Vagina (tissue), 2 donors: Measurements from ENCODE around the gene CDH26. TPM values are rescaled to one million over a fixed set of nuclear protein-coding genes. Genes with fewer than 3 reads are reported as not detected.

Experiments
- DNase-seq, 2 donors: peaks; one replicate each; pipeline ENCODE4 v3.0.0-alpha.2; 2017; ENCODE audit errors: extremely low spot score in 2 of 2
- H3K27ac ChIP-seq: fragments of 200-600 bp; sonication (generic); one replicate; pipeline ENCODE4 v1.5.1; 2019
- H3K27me3 ChIP-seq: fragments of 200-600 bp; sonication (generic); one replicate; pipeline ENCODE4 v1.5.1; 2019
- H3K36me3 ChIP-seq, 2 donors: fragments of 200-600 bp; sonication (generic); one replicate each; pipeline ENCODE4 v1.5.1; 2017 to 2019
- H3K4me1 ChIP-seq: fragments of 200-600 bp; sonication (generic); one replicate; pipeline ENCODE4 v1.5.1; 2019
- H3K4me3 ChIP-seq, 2 donors: fragments of 200-600 bp; sonication (generic); 1 replicate in 1 of 2; 2 replicates in 1 of 2; pipeline ENCODE4 v1.5.1; 2016 to 2019
- H3K9me3 ChIP-seq: fragments of 200-600 bp; sonication (generic); one replicate; pipeline ENCODE4 v1.5.1; 2019
- POLR2A ChIP-seq, 2 donors: fragments of 450-650 bp; IDR thresholded peaks; one replicate each; pipeline ENCODE4 v1.6.1; 2017; ENCODE audit warnings: antibody characterized with exemption in 2 of 2, mild to moderate bottlenecking in 2 of 2, moderate library complexity in 2 of 2
- POLR2AphosphoS5 ChIP-seq, 2 donors: sonication (generic); formaldehyde crosslinking; IDR thresholded peaks; one replicate each; pipeline ENCODE4 v1.9.0; 2017; ENCODE audit warnings: antibody characterized with exemption in 2 of 2, mild to moderate bottlenecking in 2 of 2, low read depth in 1 of 2; ENCODE audit not compliant: insufficient read depth in 1 of 2
- intact Hi-C: fragments of 100-400 bp; cut with DNase I; formaldehyde crosslinking; loops from one replicate; pipeline ENCODE4 v1.15.1; 2023
- total RNA-seq: library from RNA; depleted of rRNA; stranded (reverse); fragments of >200 nt; gene quantifications from one replicate; pipeline ENCODE4 v1.2.3, GENCODE V29; 2016
- TF ChIP-seq, protein P1 (sequence below), 3 experiments: fragments of 450-650 bp in 2 of 3; fragments of 200-600 bp in 1 of 3; sonication (generic) in 1 of 3; IDR thresholded peaks; one replicate each; pipeline ENCODE4 v1.5.1; 2017 to 2019; ENCODE audit warnings: antibody characterized with exemption in 3 of 3, mild to moderate bottlenecking in 2 of 3, moderate library complexity in 2 of 3

Gene CDH26
- total RNA-seq, 1 donor from 2014 or later: 6.6 TPM

DNA sequence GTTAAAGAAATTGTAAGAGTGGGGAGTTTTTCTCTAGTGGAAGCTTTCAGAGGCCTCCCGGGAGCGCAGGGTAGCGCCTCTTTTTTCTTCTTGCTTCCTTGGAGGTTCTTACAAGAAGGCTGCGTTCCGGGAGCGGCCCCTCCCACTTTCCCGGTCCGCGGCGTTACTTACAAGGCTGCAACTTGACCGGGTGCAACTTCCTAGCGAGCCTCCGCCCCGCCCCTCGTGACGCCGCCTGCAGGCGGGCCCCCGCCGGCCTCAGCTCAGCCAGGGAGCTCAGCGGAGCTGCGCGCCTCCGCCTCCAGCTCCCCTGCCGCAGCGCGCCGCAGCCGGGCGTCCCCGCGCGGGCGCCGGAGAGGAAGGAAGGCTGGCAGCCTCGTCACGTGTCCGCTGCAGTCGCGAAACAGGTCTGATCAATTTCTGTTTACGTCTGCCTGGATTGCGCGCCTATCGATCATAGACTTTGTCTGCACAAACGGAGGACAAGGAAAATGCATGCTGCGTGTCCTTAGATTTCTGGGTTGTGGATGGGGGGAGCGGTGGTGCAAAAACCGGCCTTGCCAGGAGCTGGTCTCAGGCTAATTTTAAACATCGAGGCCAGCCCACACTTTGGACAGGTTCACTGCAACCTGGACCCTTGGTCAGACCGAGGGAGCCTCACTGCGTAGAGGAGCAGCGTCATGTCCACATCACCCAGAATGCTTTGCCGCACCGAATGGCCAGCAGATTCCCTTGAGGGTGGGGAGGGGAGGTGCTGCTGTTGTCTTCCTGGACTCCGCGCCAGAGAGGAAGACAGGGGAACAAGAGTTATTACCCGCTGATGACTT is 17.9 kb upstream of the CDH26 start, which contains the start of the genes FAM217B and PPP1R3D:
FAM217B (plus strand) TSS at position 261 of the 827 bp plus-strand sequence. CDS start 3,555 bp downstream, outside the sequence.
PPP1R3D (minus strand) TSS at position 177 of the 827 bp plus-strand sequence. CDS start 374 bp downstream, outside the sequence.
- Histone ChIP-seq H3K4me3 (peak within 1 kb of the TSS; percentile 52 to 85), H3K4me1 (peaks cover 48% of the 10 kb centered on the region), H3K9me3 (no peaks in the 10 kb centered on the region), H3K27me3 (no peaks in the 10 kb centered on the region), H3K36me3 (peaks cover 0 to 20% of the 10 kb centered on the region in 2 donors), H3K27ac (peak within 1 kb of the TSS; percentile 88)
- peak in 1 of 2 donors; percentile 99 for DNase-seq
- intact Hi-C loops: no loop called here
- peak; percentile 75 to 88 for TF ChIP-seq POLR2AphosphoS5 (IDR thresholded peaks at IDR 0.05; ENCODE audit: insufficient read depth in 1 of 2, low read depth in 1 of 2)
- TF ChIP-seq, protein P1, sequence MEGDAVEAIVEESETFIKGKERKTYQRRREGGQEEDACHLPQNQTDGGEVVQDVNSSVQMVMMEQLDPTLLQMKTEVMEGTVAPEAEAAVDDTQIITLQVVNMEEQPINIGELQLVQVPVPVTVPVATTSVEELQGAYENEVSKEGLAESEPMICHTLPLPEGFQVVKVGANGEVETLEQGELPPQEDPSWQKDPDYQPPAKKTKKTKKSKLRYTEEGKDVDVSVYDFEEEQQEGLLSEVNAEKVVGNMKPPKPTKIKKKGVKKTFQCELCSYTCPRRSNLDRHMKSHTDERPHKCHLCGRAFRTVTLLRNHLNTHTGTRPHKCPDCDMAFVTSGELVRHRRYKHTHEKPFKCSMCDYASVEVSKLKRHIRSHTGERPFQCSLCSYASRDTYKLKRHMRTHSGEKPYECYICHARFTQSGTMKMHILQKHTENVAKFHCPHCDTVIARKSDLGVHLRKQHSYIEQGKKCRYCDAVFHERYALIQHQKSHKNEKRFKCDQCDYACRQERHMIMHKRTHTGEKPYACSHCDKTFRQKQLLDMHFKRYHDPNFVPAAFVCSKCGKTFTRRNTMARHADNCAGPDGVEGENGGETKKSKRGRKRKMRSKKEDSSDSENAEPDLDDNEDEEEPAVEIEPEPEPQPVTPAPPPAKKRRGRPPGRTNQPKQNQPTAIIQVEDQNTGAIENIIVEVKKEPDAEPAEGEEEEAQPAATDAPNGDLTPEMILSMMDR (IDR thresholded peaks at IDR 0.05): no peak
- TF ChIP-seq POLR2A (IDR thresholded peaks at IDR 0.05): peak in 1 of 2 donors; percentile 72

DNA sequence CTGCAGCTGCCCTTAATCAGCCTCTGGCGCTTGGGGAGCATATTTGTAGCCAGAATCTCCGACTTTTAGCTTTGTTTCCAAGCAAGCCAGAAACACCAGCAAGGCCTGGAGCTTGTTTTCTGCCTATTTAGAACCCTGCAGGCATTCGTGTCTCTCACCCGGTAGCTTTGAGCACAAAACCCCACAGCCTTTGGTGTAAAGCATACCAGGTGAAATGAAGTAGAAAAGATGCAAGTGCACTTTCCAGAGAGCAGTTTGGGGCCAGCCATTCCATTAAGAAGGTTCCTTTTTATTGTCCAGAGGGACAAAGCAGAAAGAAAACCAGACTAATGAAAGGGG is 17.3 kb upstream of the CDH26 start:
- TF ChIP-seq, protein P1 (IDR thresholded peaks at IDR 0.05): no peak
- TF ChIP-seq POLR2A (IDR thresholded peaks at IDR 0.05) (no peak), POLR2AphosphoS5 (IDR thresholded peaks at IDR 0.05; ENCODE audit: insufficient read depth in 1 of 2, low read depth in 1 of 2) (no peak)
- H3K9me3 ChIP-seq: no peaks in the 10 kb centered on the region
- no peak for DNase-seq
- H3K27me3 ChIP-seq: no peaks in the 10 kb centered on the region
- H3K4me1 ChIP-seq: peaks cover 52% of the 10 kb centered on the region
- H3K27ac ChIP-seq: peak overlapping the region; percentile 88
- peaks cover 0 to 20% of the 10 kb centered on the region in 2 donors for H3K36me3 ChIP-seq
- H3K4me3 ChIP-seq: peak overlapping the region; percentile 52 to 85
- intact Hi-C loops: no loop called here

DNA sequence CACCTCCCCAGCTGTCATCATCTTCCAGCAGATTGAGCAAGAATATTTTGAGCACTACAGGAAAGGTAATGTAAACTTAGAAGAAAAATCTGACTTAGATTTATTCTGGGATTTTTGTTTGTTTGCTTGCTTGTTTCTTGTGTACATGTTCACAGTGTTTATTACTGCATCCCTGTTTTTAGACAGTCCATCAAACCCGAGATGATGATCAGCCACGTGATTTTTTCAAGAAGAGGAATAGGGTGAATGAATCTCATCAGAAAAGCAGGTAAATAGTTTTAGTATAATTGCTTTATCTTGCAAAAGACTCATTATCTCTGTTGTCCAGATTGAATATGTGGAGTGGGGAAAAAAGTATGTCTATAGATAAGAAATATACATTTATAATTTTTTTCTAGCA is 16.0 kb upstream of the CDH26 start:
- H3K4me1 ChIP-seq: peaks cover 50% of the 10 kb centered on the region
- H3K27ac ChIP-seq: no peak overlapping the region
- TF ChIP-seq POLR2A (IDR thresholded peaks at IDR 0.05): no peak
- TF ChIP-seq, protein P1 (IDR thresholded peaks at IDR 0.05): no peak
- TF ChIP-seq POLR2AphosphoS5 (IDR thresholded peaks at IDR 0.05; ENCODE audit: insufficient read depth in 1 of 2, low read depth in 1 of 2): no peak

DNA sequence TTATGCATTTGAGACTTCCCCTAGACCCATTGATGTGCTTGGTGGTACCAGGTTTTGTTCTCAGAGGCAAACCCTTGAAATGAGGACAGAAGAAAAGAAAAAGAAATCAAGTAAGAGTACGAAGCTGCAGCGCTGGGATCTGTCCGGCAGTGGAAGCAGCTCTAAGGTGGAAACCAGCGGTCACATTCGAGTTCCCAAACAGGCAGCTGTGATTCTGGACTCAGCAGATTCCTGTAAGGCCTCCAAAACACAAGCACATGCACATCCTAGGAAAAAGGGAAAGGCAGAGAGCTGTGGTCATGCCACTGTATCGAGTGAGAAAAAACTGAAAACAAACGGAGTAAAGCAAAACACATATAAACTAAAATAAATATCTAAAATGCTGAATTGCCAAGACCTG is 13.5 kb upstream of the CDH26 start:
- Histone ChIP-seq H3K27ac (no peak overlapping the region), H3K4me3 (no peak overlapping the region), H3K9me3 (no peaks in the 10 kb centered on the region), H3K4me1 (peaks cover 32% of the 10 kb centered on the region), H3K27me3 (no peaks in the 10 kb centered on the region), H3K36me3 (peaks cover 0 to 20% of the 10 kb centered on the region in 2 donors)
- intact Hi-C loops: no loop called here
- no peak for TF ChIP-seq POLR2AphosphoS5 (IDR thresholded peaks at IDR 0.05; ENCODE audit: insufficient read depth in 1 of 2, low read depth in 1 of 2)
- no peak for TF ChIP-seq POLR2A (IDR thresholded peaks at IDR 0.05)
- TF ChIP-seq, protein P1 (IDR thresholded peaks at IDR 0.05): no peak
- no peak for DNase-seq

More for the DNA sequence above, 16.0 kb upstream of the CDH26 start:
- Histone ChIP-seq H3K9me3 (no peaks in the 10 kb centered on the region), H3K27me3 (no peaks in the 10 kb centered on the region), H3K36me3 (peaks cover 0 to 20% of the 10 kb centered on the region in 2 donors), H3K4me3 (no peak overlapping the region)
- intact Hi-C loops: no loop called here
- DNase-seq: no peak

DNA sequence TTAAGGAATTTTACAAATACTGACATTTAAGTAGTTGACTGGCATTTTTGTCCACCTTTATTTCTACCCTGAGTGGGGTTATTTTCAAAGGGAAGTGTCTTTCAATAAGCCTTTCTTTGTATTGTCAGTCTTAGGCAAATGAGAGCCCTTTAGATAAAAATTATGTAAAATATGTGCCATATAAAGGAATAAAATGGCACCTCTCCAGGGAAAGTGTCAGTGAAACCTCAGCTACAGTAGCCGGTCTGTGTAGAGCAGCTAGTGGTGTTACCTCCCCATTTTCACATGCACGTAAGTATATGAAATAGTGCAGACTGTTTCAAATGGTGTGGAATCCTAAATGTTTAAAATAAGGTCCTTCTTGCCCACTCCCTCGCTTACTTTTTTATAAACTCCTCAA is 13.0 kb upstream of the CDH26 start:
- no peaks in the 10 kb centered on the region for H3K27me3 ChIP-seq
- no peak for DNase-seq
- no peak overlapping the region for H3K4me3 ChIP-seq
- H3K9me3 ChIP-seq: no peaks in the 10 kb centered on the region
- H3K27ac ChIP-seq: no peak overlapping the region
- peaks cover 0 to 20% of the 10 kb centered on the region in 2 donors for H3K36me3 ChIP-seq
- no peak for TF ChIP-seq POLR2AphosphoS5 (IDR thresholded peaks at IDR 0.05; ENCODE audit: insufficient read depth in 1 of 2, low read depth in 1 of 2)
- TF ChIP-seq, protein P1 (IDR thresholded peaks at IDR 0.05): no peak
- no peak for TF ChIP-seq POLR2A (IDR thresholded peaks at IDR 0.05)
- intact Hi-C loops: no loop called here
- peaks cover 32% of the 10 kb centered on the region for H3K4me1 ChIP-seq
